ENCODE measurements around the gene EOLA1.
"Not testable (repeated sequence)": the region's sequence is repeated elsewhere in the genome, so short reads cannot be mapped to it uniquely, and the experiment has no call there.

The EOLA1 gene

GRCh38 chrX:149540621-149541520 is at the start of gene EOLA1:
Gene EOLA1 (plus strand): TSS chrX:149541012. CDS start chrX:149545631, 4,619 bp downstream.
- peak; percentile 77 for DNase-seq (ENCODE audit: low read depth)

- no peak for DNase-seq (ENCODE audit: low read depth)
Observed at GRCh38 chrX:149491812-149492211, 49.0 kb upstream of the EOLA1 start.

GRCh38 chrX:149493567-149494562 is 46.9 kb upstream of the EOLA1 start:
- no peak for DNase-seq (ENCODE audit: low read depth)

- DNase-seq (ENCODE audit: low read depth) = no peak
Observed at GRCh38 chrX:149494844-149495565, 45.8 kb upstream of the EOLA1 start.

GRCh38 chrX:149495573-149496071 is 45.2 kb upstream of the EOLA1 start:
- no peak for DNase-seq (ENCODE audit: low read depth)

GRCh38 chrX:149497054-149497453 is 43.8 kb upstream of the EOLA1 start:
- DNase-seq (ENCODE audit: low read depth) = no peak

- no peak for DNase-seq (ENCODE audit: low read depth)
Observed at GRCh38 chrX:149497626-149498025, 43.2 kb upstream of the EOLA1 start.

- DNase-seq (ENCODE audit: low read depth) = no peak
Observed at GRCh38 chrX:149498767-149499166, 42.0 kb upstream of the EOLA1 start.

- DNase-seq (ENCODE audit: low read depth) = no peak
Observed at GRCh38 chrX:149499766-149500165, 41.0 kb upstream of the EOLA1 start.

GRCh38 chrX:149502923-149503322 is 37.9 kb upstream of the EOLA1 start:
- not testable (repeated sequence) for DNase-seq (ENCODE audit: low read depth)

GRCh38 chrX:149503446-149503845 is 37.4 kb upstream of the EOLA1 start:
- peak; percentile 32 for DNase-seq (ENCODE audit: low read depth)

GRCh38 chrX:149504226-149504914 is 36.4 kb upstream of the EOLA1 start:
- DNase-seq (ENCODE audit: low read depth) = peak; percentile 26

- DNase-seq (ENCODE audit: low read depth) = peak; percentile 73
Observed at GRCh38 chrX:149504915-149505651, 35.7 kb upstream of the EOLA1 start, which contains the start of gene IDS. Gene IDS (minus strand): TSS chrX:149505306. CDS start chrX:149505137, 169 bp downstream.

GRCh38 chrX:149505671-149506070 is 35.1 kb upstream of the EOLA1 start:
- DNase-seq (ENCODE audit: low read depth) = no peak

GRCh38 chrX:149506349-149506748 is 34.5 kb upstream of the EOLA1 start:
- no peak for DNase-seq (ENCODE audit: low read depth)

- no peak for DNase-seq (ENCODE audit: low read depth)
Observed at GRCh38 chrX:149508467-149508866, 32.3 kb upstream of the EOLA1 start.

- no peak for DNase-seq (ENCODE audit: low read depth)
Observed at GRCh38 chrX:149510386-149510785, 30.4 kb upstream of the EOLA1 start.

- no peak for DNase-seq (ENCODE audit: low read depth)
Observed at GRCh38 chrX:149511081-149511480, 29.7 kb upstream of the EOLA1 start.

GRCh38 chrX:149512225-149512885 is 28.5 kb upstream of the EOLA1 start:
- no peak for DNase-seq (ENCODE audit: low read depth)
